Measurements from ENCODE around the gene FGF14.

FGF14 gene

DNA sequence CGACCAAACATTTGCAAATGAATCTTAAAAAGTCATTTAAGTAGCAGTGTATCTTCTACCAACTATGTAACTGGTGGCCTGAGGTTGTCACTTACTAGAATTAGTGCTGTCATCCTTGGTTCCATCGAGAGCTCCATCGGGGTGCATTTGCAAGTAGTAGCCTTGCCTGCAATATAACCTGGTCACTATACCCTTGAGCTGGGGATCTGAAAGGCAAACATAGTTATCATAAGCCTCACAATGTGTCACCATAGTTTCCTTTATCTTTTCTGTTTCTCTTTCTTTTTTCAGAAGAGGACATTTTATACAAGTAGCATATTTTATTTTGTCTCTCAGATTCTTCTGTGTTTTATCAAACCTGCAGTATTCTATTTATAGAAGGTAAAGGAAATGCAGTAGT is 526.8 kb downstream of the FGF14 start:
- H2AK5ac ChIP-seq (ENCODE audit: low read length) = no peak overlapping the region
- H4K5ac ChIP-seq (ENCODE audit: low read length) = no peak overlapping the region
- no peak overlapping the region for H3K23ac ChIP-seq (ENCODE audit: low read length)
- no CpG with 5 or more reads among the region's 3 CpGs for WGBS (ENCODE audit: extremely low coverage, insufficient coverage, low lambda C conversion rate)
- no peak overlapping the region for H3K4ac ChIP-seq (ENCODE audit: low read depth, low read length)
- H3K4me3 ChIP-seq (ENCODE audit: low read length) = no peak overlapping the region
- H2BK5ac ChIP-seq (ENCODE audit: low read length) = no peak overlapping the region
- no peak overlapping the region for H2BK15ac ChIP-seq (replicated peaks; ENCODE audit: low read depth)
- H3K9ac ChIP-seq (ENCODE audit: low read length) = no peak overlapping the region
- H3K18ac ChIP-seq (ENCODE audit: low read length) = no peak overlapping the region
- H3K36me3 ChIP-seq (ENCODE audit: control insufficient read depth, insufficient read depth, low read length) = no peaks in the 10 kb centered on the region
- H3K4me1 ChIP-seq (ENCODE audit: control insufficient read depth, low read depth, low read length) = no peaks in the 10 kb centered on the region
- no peaks in the 10 kb centered on the region for H3K79me1 ChIP-seq (ENCODE audit: low read length)
- H4K8ac ChIP-seq (ENCODE audit: low read depth, low read length) = no peak overlapping the region
- DNase-seq = no peak
- no peak overlapping the region for H3K27ac ChIP-seq (ENCODE audit: low read depth, low read length)
- no peak overlapping the region for H3K56ac ChIP-seq (ENCODE audit: low read length)
- H3K4me2 ChIP-seq (ENCODE audit: low read length) = no peak overlapping the region
- H3K27me3 ChIP-seq (ENCODE audit: insufficient read depth, low read length, poor library complexity) = no peaks in the 10 kb centered on the region
- no peak overlapping the region for H2BK120ac ChIP-seq (ENCODE audit: low read depth, low read length)
- H3K79me2 ChIP-seq (ENCODE audit: control insufficient read depth, insufficient read depth, low read length) = no peaks in the 10 kb centered on the region

GRCh38 chr13:101869553-101869952 is 532.3 kb downstream of the FGF14 start:
- Histone ChIP-seq H3K79me2 (ENCODE audit: control insufficient read depth, insufficient read depth, low read length) (no peaks in the 10 kb centered on the region), H3K36me3 (ENCODE audit: control insufficient read depth, insufficient read depth, low read length) (no peaks in the 10 kb centered on the region), H3K18ac (ENCODE audit: low read length) (no peak overlapping the region), H3K56ac (ENCODE audit: low read length) (no peak overlapping the region), H3K23ac (ENCODE audit: low read length) (no peak overlapping the region), H3K4ac (ENCODE audit: low read depth, low read length) (no peak overlapping the region), H2BK15ac (replicated peaks; ENCODE audit: low read depth) (no peak overlapping the region), H3K4me3 (ENCODE audit: low read length) (no peak overlapping the region), H2BK5ac (ENCODE audit: low read length) (no peak overlapping the region), H3K4me1 (ENCODE audit: control insufficient read depth, low read depth, low read length) (no peaks in the 10 kb centered on the region), H4K8ac (ENCODE audit: low read depth, low read length) (no peak overlapping the region), H3K27me3 (ENCODE audit: insufficient read depth, low read length, poor library complexity) (no peaks in the 10 kb centered on the region), H3K9ac (ENCODE audit: low read length) (no peak overlapping the region), H4K5ac (ENCODE audit: low read length) (no peak overlapping the region), H3K4me2 (ENCODE audit: low read length) (no peak overlapping the region), H2BK120ac (ENCODE audit: low read depth, low read length) (no peak overlapping the region), H2AK5ac (ENCODE audit: low read length) (no peak overlapping the region), H3K27ac (ENCODE audit: low read depth, low read length) (no peak overlapping the region), H3K79me1 (ENCODE audit: low read length) (no peaks in the 10 kb centered on the region)
- no peak for DNase-seq

DNA sequence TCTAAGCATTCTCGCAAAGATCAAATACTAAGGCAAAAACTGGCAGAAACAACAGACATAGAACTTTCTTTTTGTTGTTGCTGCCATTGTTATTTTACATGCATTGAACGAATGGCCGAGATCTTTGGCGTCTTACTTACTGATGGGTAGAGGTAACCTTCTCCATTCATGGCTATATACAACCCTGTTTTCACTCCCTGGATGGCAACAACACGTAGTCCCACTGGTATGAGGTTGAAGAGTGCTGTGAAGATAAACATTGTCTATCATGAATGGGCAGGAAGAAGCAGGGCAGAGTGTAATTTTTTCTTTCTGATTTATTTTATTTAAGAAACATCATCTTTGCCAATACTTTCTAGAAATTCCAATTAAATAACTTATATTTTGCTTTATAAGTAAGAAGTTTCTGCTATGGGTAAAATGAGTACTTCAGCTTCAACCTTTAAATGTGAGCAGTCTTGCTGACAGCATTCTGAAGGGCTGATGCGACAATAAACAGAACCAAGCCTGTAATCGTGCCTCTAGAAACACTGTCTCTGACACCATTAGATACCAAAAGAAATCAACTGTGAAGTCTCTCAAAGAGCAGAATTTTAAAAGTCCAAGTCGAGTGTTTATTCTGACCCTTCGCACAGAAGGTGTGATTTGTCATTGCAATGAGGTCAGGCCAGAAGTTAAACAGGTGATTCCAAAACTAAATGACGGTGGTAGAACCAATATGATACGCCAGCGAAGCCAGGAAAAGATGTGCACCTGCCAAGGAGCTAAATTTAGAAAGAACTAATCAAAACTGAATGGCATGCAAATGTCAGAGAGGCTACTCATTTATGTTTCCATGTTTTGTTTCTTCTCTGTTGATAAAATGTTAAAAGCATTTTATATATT is 533.0 kb downstream of the FGF14 start:
- no peak overlapping the region for H2AK5ac ChIP-seq (ENCODE audit: low read length)
- no peak overlapping the region for H3K18ac ChIP-seq (ENCODE audit: low read length)
- H3K27ac ChIP-seq (ENCODE audit: low read depth, low read length) = no peak overlapping the region
- no peak overlapping the region for H3K4me2 ChIP-seq (ENCODE audit: low read length)
- H3K4me1 ChIP-seq (ENCODE audit: control insufficient read depth, low read depth, low read length) = no peaks in the 10 kb centered on the region
- H3K9ac ChIP-seq (ENCODE audit: low read length) = no peak overlapping the region
- H2BK15ac ChIP-seq (replicated peaks; ENCODE audit: low read depth) = no peak overlapping the region
- no peak overlapping the region for H3K4me3 ChIP-seq (ENCODE audit: low read length)
- no peaks in the 10 kb centered on the region for H3K79me2 ChIP-seq (ENCODE audit: control insufficient read depth, insufficient read depth, low read length)
- no CpG with 5 or more reads among the region's 12 CpGs for WGBS (ENCODE audit: extremely low coverage, insufficient coverage, low lambda C conversion rate)
- no peaks in the 10 kb centered on the region for H3K36me3 ChIP-seq (ENCODE audit: control insufficient read depth, insufficient read depth, low read length)
- H3K27me3 ChIP-seq (ENCODE audit: insufficient read depth, low read length, poor library complexity) = no peaks in the 10 kb centered on the region
- no peak overlapping the region for H3K23ac ChIP-seq (ENCODE audit: low read length)
- H2BK5ac ChIP-seq (ENCODE audit: low read length) = no peak overlapping the region
- H4K5ac ChIP-seq (ENCODE audit: low read length) = no peak overlapping the region
- no peak overlapping the region for H2BK120ac ChIP-seq (ENCODE audit: low read depth, low read length)
- DNase-seq = no peak
- H3K56ac ChIP-seq (ENCODE audit: low read length) = no peak overlapping the region
- no peak overlapping the region for H4K8ac ChIP-seq (ENCODE audit: low read depth, low read length)
- no peaks in the 10 kb centered on the region for H3K79me1 ChIP-seq (ENCODE audit: low read length)
- H3K4ac ChIP-seq (ENCODE audit: low read depth, low read length) = no peak overlapping the region

DNA sequence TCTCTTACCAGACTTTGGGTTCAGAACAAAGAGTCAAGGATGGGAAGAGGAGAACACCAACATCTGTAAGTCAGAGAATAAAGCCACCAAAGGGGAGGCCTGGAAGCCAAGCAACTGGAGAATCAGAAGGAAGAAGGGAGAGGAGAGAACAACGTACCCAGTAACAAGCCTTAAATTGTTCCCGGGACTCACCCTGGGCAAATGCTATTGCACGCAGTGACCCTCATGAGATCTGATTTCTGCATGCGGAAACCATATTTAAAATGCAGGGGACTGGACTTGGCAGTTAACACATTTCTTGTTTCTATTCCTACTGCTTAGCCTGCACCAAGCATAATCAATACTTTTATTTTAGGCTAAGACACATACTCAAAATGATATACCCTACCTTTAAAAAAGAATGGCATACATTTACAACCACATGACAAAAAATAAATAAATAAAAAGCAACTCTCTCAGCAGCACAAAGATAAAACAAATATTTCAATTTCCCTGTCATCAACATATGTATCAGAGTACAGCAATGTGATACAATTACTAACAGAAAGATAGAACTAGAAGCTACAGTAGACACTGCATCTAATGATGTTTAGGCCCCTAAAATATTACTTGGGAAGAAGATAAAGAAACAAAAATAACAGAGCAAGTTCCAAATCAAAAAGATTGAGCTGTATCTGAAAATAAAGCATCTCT is 534.8 kb downstream of the FGF14 start:
- Histone ChIP-seq H2BK120ac (ENCODE audit: low read depth, low read length) (no peak overlapping the region), H2BK15ac (replicated peaks; ENCODE audit: low read depth) (no peak overlapping the region), H3K79me2 (ENCODE audit: control insufficient read depth, insufficient read depth, low read length) (no peaks in the 10 kb centered on the region), H3K79me1 (ENCODE audit: low read length) (no peaks in the 10 kb centered on the region), H3K4me3 (ENCODE audit: low read length) (no peak overlapping the region), H3K4ac (ENCODE audit: low read depth, low read length) (no peak overlapping the region), H3K27ac (ENCODE audit: low read depth, low read length) (no peak overlapping the region), H2BK5ac (ENCODE audit: low read length) (no peak overlapping the region), H3K4me2 (ENCODE audit: low read length) (no peak overlapping the region), H3K9ac (ENCODE audit: low read length) (no peak overlapping the region), H3K18ac (ENCODE audit: low read length) (no peak overlapping the region), H4K5ac (ENCODE audit: low read length) (no peak overlapping the region), H3K36me3 (ENCODE audit: control insufficient read depth, insufficient read depth, low read length) (no peaks in the 10 kb centered on the region), H3K23ac (ENCODE audit: low read length) (no peak overlapping the region), H3K27me3 (ENCODE audit: insufficient read depth, low read length, poor library complexity) (no peaks in the 10 kb centered on the region), H4K8ac (ENCODE audit: low read depth, low read length) (no peak overlapping the region), H2AK5ac (ENCODE audit: low read length) (no peak overlapping the region), H3K4me1 (ENCODE audit: control insufficient read depth, low read depth, low read length) (no peaks in the 10 kb centered on the region), H3K56ac (ENCODE audit: low read length) (no peak overlapping the region)
- no CpG with 5 or more reads among the region's 4 CpGs for WGBS (ENCODE audit: extremely low coverage, insufficient coverage, low lambda C conversion rate)
- no peak for DNase-seq

- Histone ChIP-seq H3K23ac (ENCODE audit: low read length) (no peak overlapping the region), H3K4ac (ENCODE audit: low read depth, low read length) (no peak overlapping the region), H3K4me3 (ENCODE audit: low read length) (no peak overlapping the region), H3K4me1 (ENCODE audit: control insufficient read depth, low read depth, low read length) (no peaks in the 10 kb centered on the region), H3K9ac (ENCODE audit: low read length) (no peak overlapping the region), H3K27ac (ENCODE audit: low read depth, low read length) (no peak overlapping the region), H3K79me2 (ENCODE audit: control insufficient read depth, insufficient read depth, low read length) (no peaks in the 10 kb centered on the region), H3K79me1 (ENCODE audit: low read length) (no peaks in the 10 kb centered on the region), H3K4me2 (ENCODE audit: low read length) (no peak overlapping the region), H4K8ac (ENCODE audit: low read depth, low read length) (no peak overlapping the region), H3K27me3 (ENCODE audit: insufficient read depth, low read length, poor library complexity) (no peaks in the 10 kb centered on the region), H3K36me3 (ENCODE audit: control insufficient read depth, insufficient read depth, low read length) (no peaks in the 10 kb centered on the region), H2BK120ac (ENCODE audit: low read depth, low read length) (no peak overlapping the region), H2BK5ac (ENCODE audit: low read length) (no peak overlapping the region), H3K56ac (ENCODE audit: low read length) (no peak overlapping the region), H2AK5ac (ENCODE audit: low read length) (no peak overlapping the region), H3K18ac (ENCODE audit: low read length) (no peak overlapping the region), H4K5ac (ENCODE audit: low read length) (no peak overlapping the region), H2BK15ac (replicated peaks; ENCODE audit: low read depth) (no peak overlapping the region)
- WGBS (ENCODE audit: extremely low coverage, insufficient coverage, low lambda C conversion rate) = no CpG with 5 or more reads among the region's 5 CpGs
- no peak for DNase-seq
Measured at GRCh38 chr13:101858860-101859259, 543.0 kb downstream of the FGF14 start.
